Endothelial cell of umbilical vein (primary cell): ENCODE data around the gene CC2D2B. TPM values are rescaled to one million over a fixed set of nuclear protein-coding genes. Genes with fewer than 3 reads are reported as not detected.
A peak's percentile ranks its signal among the peaks of the same experiment; 100 is the strongest.

ENCODE experiments used
- BruUV-seq: library from RNA; stranded (reverse); fragments of 400-500 nt; replicated peaks from 2 replicates; lab custom pipeline; 2021; lab: Mats Ljungman, UMichigan
- CTCF ChIA-PET: fragments of 300-600, 350-600 bp; sonication (Branson Sonifier 250); formaldehyde crosslinking; loops from one replicate; lab custom pipeline; 2021; ENCODE audit warnings: antibody characterized with exemption, inconsistent platforms; lab: Charles Lee
- POLR2A ChIA-PET: fragments of 300-600, 350-600 bp; sonication (Branson Sonifier 250); formaldehyde crosslinking; loops from one replicate; lab custom pipeline; 2021; ENCODE audit warnings: antibody characterized with exemption, inconsistent platforms; lab: Charles Lee
- DNase-seq: peaks from one replicate; pipeline ENCODE4 v3.0.0-alpha.2; 2011; ENCODE audit warnings: low read depth, low spot score
- FAIRE-seq: peaks from 2 replicates; lab custom pipeline; 2011; peaks lifted over from hg19 to GRCh38; lab: Jason Lieb, UNC
- H2AFZ ChIP-seq: 2 replicates; pipeline ENCODE4 v1.6.0; 2012; ENCODE audit warnings: low read depth, low read length, control low read depth, inconsistent platforms
- H3K27ac ChIP-seq: 2 replicates; pipeline ENCODE4 v1.5.1; 2011; ENCODE audit warnings: low read depth, mild to moderate bottlenecking, control low read depth, low read length, moderate library complexity; ENCODE audit not compliant: insufficient read depth
- H3K27me3 ChIP-seq, 2 experiments: 2 replicates each; pipeline versions ENCODE4 v1.6.0 to v1.6.1; 2011; ENCODE audit warnings: low read length in 2 of 2, mixed read lengths in 1 of 2; ENCODE audit not compliant: control insufficient read depth in 2 of 2, insufficient read depth in 2 of 2
- H3K36me3 ChIP-seq, 2 experiments: 2 replicates in 1 of 2; 3 replicates in 1 of 2; pipeline ENCODE4 v1.5.1; 2011; ENCODE audit warnings: low read length in 2 of 2, mild to moderate bottlenecking in 1 of 2, moderate library complexity in 1 of 2; ENCODE audit not compliant: control insufficient read depth in 2 of 2, insufficient read depth in 2 of 2; ENCODE audit errors: extremely low read depth in 1 of 2
- H3K4me1 ChIP-seq: 3 replicates; pipeline ENCODE4 v1.5.1; 2011; ENCODE audit warnings: mild to moderate bottlenecking, low read length; ENCODE audit not compliant: control insufficient read depth, insufficient read depth; ENCODE audit errors: extremely low read depth
- H3K4me2 ChIP-seq: 2 replicates; pipeline ENCODE4 v1.6.1; 2011; ENCODE audit warnings: low read length, control low read depth, mixed read lengths; ENCODE audit not compliant: insufficient read depth
- H3K4me3 ChIP-seq, 3 experiments: fragments of 200-600 bp in 1 of 3; sonication (generic), shearing (Covaris generic) in 1 of 3; replicated peaks in 1 of 3; 2 replicates each; pipeline ENCODE4 v1.5.1; 2011 to 2016; ENCODE audit warnings: control low read depth in 3 of 3, low read length in 3 of 3, mild to moderate bottlenecking in 2 of 3, inconsistent platforms in 1 of 3, low read depth in 1 of 3, moderate library complexity in 1 of 3; ENCODE audit not compliant: insufficient read depth in 1 of 3
- H3K79me2 ChIP-seq: 2 replicates; pipeline ENCODE4 v1.6.0; 2012; ENCODE audit warnings: low read length, inconsistent platforms; ENCODE audit not compliant: control insufficient read depth, insufficient read depth
- H3K9ac ChIP-seq: replicated peaks from 2 replicates; pipeline ENCODE3; 2011; ENCODE audit warnings: low read length, control low read depth; ENCODE audit not compliant: insufficient read depth; ENCODE audit errors: extremely low read depth
- H3K9me1 ChIP-seq: replicated peaks from 3 replicates; pipeline ENCODE4 v1.6.0; 2011; ENCODE audit warnings: mild to moderate bottlenecking, low read length; ENCODE audit not compliant: control insufficient read depth, insufficient read depth; ENCODE audit errors: extremely low read depth
- H3K9me3 ChIP-seq: replicated peaks from 2 replicates; pipeline ENCODE4 v1.5.1; 2012; ENCODE audit warnings: low read length, inconsistent platforms; ENCODE audit not compliant: control insufficient read depth, insufficient read depth
- H4K20me1 ChIP-seq: replicated peaks from 2 replicates; pipeline ENCODE3; 2011; ENCODE audit warnings: mild to moderate bottlenecking, low read length; ENCODE audit not compliant: control insufficient read depth, insufficient read depth; ENCODE audit errors: extremely low read depth
- CTCF ChIP-seq, 2 donors: IDR thresholded peaks; 1 replicate in 1 of 2; 2 replicates in 1 of 2; pipeline ENCODE4 v1.5.1; 2011; ENCODE audit warnings: low read length in 2 of 2, mild to moderate bottlenecking in 2 of 2, moderate library complexity in 2 of 2, control low read depth in 1 of 2, inconsistent platforms in 1 of 2, low read depth in 1 of 2; ENCODE audit not compliant: insufficient read depth in 1 of 2; ENCODE audit errors: extremely low read depth in 1 of 2
- EZH2 ChIP-seq: IDR thresholded peaks from 2 replicates; pipeline ENCODE4 v1.6.1; 2012; ENCODE audit warnings: borderline replicate concordance, low read depth, mild to moderate bottlenecking, moderate library complexity, low read length, inconsistent platforms; ENCODE audit not compliant: severe bottlenecking
- FOS ChIP-seq: IDR thresholded peaks from 2 replicates; pipeline ENCODE4 v1.6.1; 2011; ENCODE audit warnings: mild to moderate bottlenecking, low read length, moderate library complexity, borderline replicate concordance; ENCODE audit not compliant: insufficient read depth
- GATA2 ChIP-seq: IDR thresholded peaks from 2 replicates; pipeline ENCODE4 v1.7.0; 2011; ENCODE audit warnings: low read depth, mild to moderate bottlenecking, moderate library complexity, mixed read lengths, low read length; ENCODE audit not compliant: insufficient read length, insufficient read depth
- JUN ChIP-seq: IDR thresholded peaks from 2 replicates; pipeline ENCODE4 v1.6.1; 2011; ENCODE audit warnings: borderline replicate concordance, low read depth; ENCODE audit not compliant: insufficient read length, insufficient read depth
- MAX ChIP-seq: IDR thresholded peaks from 2 replicates; pipeline ENCODE4 v1.6.1; 2011; ENCODE audit not compliant: insufficient read depth, insufficient read length
- MYC ChIP-seq: IDR thresholded peaks from one replicate; pipeline ENCODE4 v1.6.1; 2011; ENCODE audit warnings: mild to moderate bottlenecking, low read depth, low read length
- POLR2A ChIP-seq: IDR thresholded peaks from 2 replicates; pipeline ENCODE4 v1.6.1; 2012; ENCODE audit warnings: low read depth, mild to moderate bottlenecking, control low read depth, low read length
- POLR2AphosphoS5 ChIP-seq: IDR thresholded peaks from 2 replicates; pipeline ENCODE4 v1.6.1; 2012; ENCODE audit warnings: low read depth, mild to moderate bottlenecking, control low read depth, low read length, moderate library complexity; ENCODE audit not compliant: insufficient read depth
- dilution Hi-C: fragments of 300-500 bp; cut with MboI; formaldehyde crosslinking; loops from one replicate; pipeline ENCODE4 v1.15.0; 2019; ENCODE audit warnings: low sequenced_read_pairs; ENCODE audit not compliant: extremely low pct_ligation_motif_present
- intact Hi-C: fragments of 100-400 bp; cut with micrococcal nuclease; formaldehyde crosslinking; loops from one replicate; pipeline ENCODE4 v1.10.0; 2022
- polyA plus RNA-seq, 4 experiments: library from polyadenylated mRNA; depleted of rRNA in 3 of 4; stranded (reverse) in 3 of 4; unstranded in 1 of 4; fragments of >200 nt; gene quantifications; 2 replicates each; pipeline versions ENCODE4 v1.2.1 to v1.2.3, GENCODE V29; 2011 to 2012; ENCODE audit warnings: missing spikeins in 1 of 4
- total RNA-seq: library from RNA; stranded (reverse); gene quantifications from 2 replicates; pipeline ENCODE4 v1.2.3, GENCODE V29; 2021

CC2D2B gene
- total and polyA plus RNA-seq, 2 donors (not counting 3 experiments of a cell fraction or from before 2014, with no cell fraction given): 0.21 to 1.2 TPM

GRCh38 chr10:95873139-95873538 is 34.6 kb upstream of the CC2D2B start:
- no peak for FAIRE-seq
- Histone ChIP-seq H3K9me1 (no peaks in the 10 kb centered on the region), H3K4me2 (no peak overlapping the region), H3K9me3 (no peaks in the 10 kb centered on the region), H4K20me1 (no peaks in the 10 kb centered on the region), H3K9ac (no peak overlapping the region), H3K36me3 (peaks cover 0 to 3% of the 10 kb centered on the region in 2 experiments), H3K4me3 (no peak overlapping the region), H3K4me1 (no peaks in the 10 kb centered on the region), H3K27ac (no peak overlapping the region), H3K27me3 (no peaks in the 10 kb centered on the region), H3K79me2 (no peaks in the 10 kb centered on the region), H2AFZ (no peak overlapping the region)
- CTCF ChIA-PET: interaction anchor here (1.6 to 1.7 kb wide), 2 partner anchors 8 to 179 kb away, joined by 7 read pairs; partner anchors contain the start of gene TCTN3
- no peak for DNase-seq
- TF ChIP-seq EZH2 (no peak), POLR2A (no peak), MAX (no peak)
- intact Hi-C loops: no loop called here
- dilution Hi-C loops: no loop called here
- BruUV-seq: TSS peak; percentile 9
- POLR2A ChIA-PET: no interaction called here

DNA sequence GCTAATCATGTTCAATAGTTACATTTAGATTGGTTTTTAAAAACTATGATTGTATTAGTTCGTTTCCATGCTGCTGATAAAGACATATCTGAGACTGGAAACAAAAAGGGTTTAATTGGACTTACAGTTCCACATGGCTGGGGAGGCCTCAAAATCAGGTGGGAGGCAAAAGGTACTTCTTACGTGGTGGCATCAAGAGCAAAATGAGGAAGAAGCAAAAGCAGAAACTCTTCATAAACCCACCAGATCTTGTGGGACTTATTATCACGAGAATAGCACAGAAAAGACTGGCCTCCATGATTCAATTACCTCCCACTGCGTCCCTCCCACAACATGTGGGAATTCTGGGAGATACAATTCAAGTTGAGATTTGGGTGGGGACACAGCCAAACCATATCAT is 34.1 kb upstream of the CC2D2B start:
- POLR2A ChIA-PET: no interaction called here
- Histone ChIP-seq H3K4me3 (no peak overlapping the region), H3K27ac (no peak overlapping the region), H4K20me1 (no peaks in the 10 kb centered on the region), H3K27me3 (no peaks in the 10 kb centered on the region), H3K36me3 (peaks cover 0 to 3% of the 10 kb centered on the region in 2 experiments), H3K9ac (no peak overlapping the region), H3K9me1 (no peaks in the 10 kb centered on the region), H3K79me2 (no peaks in the 10 kb centered on the region), H3K9me3 (no peaks in the 10 kb centered on the region), H2AFZ (no peak overlapping the region), H3K4me1 (no peaks in the 10 kb centered on the region), H3K4me2 (no peak overlapping the region)
- no TSS peak for BruUV-seq
- TF ChIP-seq MYC (no peak), MAX (no peak), FOS (no peak), POLR2A (no peak), CTCF (IDR thresholded peaks at IDR 0.05; ENCODE audit: extremely low read depth in 1 of 2, insufficient read depth in 1 of 2, low read depth in 1 of 2, low read length in 2 of 2) (no peak), JUN (no peak), EZH2 (no peak), GATA2 (no peak), POLR2AphosphoS5 (no peak)
- CTCF ChIA-PET: interaction anchor here (1.6 to 1.7 kb wide), 2 partner anchors 9 to 180 kb away, joined by 7 read pairs; partner anchors contain the start of gene TCTN3
- FAIRE-seq (no peak), DNase-seq (no peak)
- dilution Hi-C loops: no loop called here
- intact Hi-C loops: no loop called here
